Tibial nerve (tissue), 4 donors: ENCODE results near the gene KCNQ4. TPM values are rescaled to one million over a fixed set of nuclear protein-coding genes. Genes with fewer than 3 reads are reported as not detected.
A peak's percentile ranks its signal among the peaks of the same experiment; 100 is the strongest.

ENCODE experiments used
- DNase-seq, 2 donors: peaks; one replicate each; pipeline ENCODE4 v3.0.0-alpha.2; 2019; ENCODE audit warnings: low spot score in 2 of 2
- H3K27ac ChIP-seq, 4 donors: fragments of 200-600 bp; sonication (generic) in 3 of 4; one replicate each; pipeline ENCODE4 v1.5.1; 2017 to 2019; ENCODE audit warnings: mild to moderate bottlenecking in 1 of 4
- H3K27me3 ChIP-seq, 2 donors: fragments of 200-600 bp; sonication (generic) in 1 of 2; one replicate each; pipeline versions ENCODE4 v1.5.1 to v1.6.0; 2017 to 2019
- H3K36me3 ChIP-seq, 3 donors: fragments of 200-600 bp; sonication (generic); one replicate each; pipeline ENCODE4 v1.5.1; 2018 to 2019
- H3K4me1 ChIP-seq, 4 donors: fragments of 200-600 bp; sonication (generic) in 3 of 4; one replicate each; pipeline ENCODE4 v1.5.1; 2017 to 2019
- H3K4me3 ChIP-seq, 4 donors: fragments of 200-600 bp; sonication (generic) in 3 of 4; one replicate each; pipeline ENCODE4 v1.5.1; 2017 to 2019; ENCODE audit warnings: mild to moderate bottlenecking in 1 of 4, moderate library complexity in 1 of 4
- H3K9me3 ChIP-seq, 4 donors: fragments of 200-600 bp; sonication (generic) in 3 of 4; one replicate each; pipeline ENCODE4 v1.5.1; 2017 to 2019
- EP300 ChIP-seq, 2 donors: sonication (generic); formaldehyde crosslinking; IDR thresholded peaks; one replicate each; pipeline ENCODE4 v1.6.1; 2017; ENCODE audit warnings: antibody characterized with exemption in 2 of 2, mild to moderate bottlenecking in 1 of 2
- POLR2A ChIP-seq, 2 donors: fragments of 450-650 bp; IDR thresholded peaks; one replicate each; pipeline ENCODE4 v1.6.1; 2017; ENCODE audit warnings: antibody characterized with exemption in 2 of 2, mild to moderate bottlenecking in 2 of 2, moderate library complexity in 2 of 2
- WGBS, 2 donors: methylation state at CpG; one replicate each; pipeline ENCODE4 v1.1.5; 2018; 5-methylcytosine and 5-hydroxymethylcytosine counted together
- total RNA-seq, 4 donors: library from RNA; depleted of rRNA; stranded (reverse); fragments of >200 nt; gene quantifications; one replicate each; pipeline ENCODE4 v1.1.0, GENCODE V29; 2016
- TF ChIP-seq, protein P1 (sequence below), 5 experiments: fragments of 200-600 bp in 3 of 5; fragments of 450-650 bp in 2 of 5; sonication (generic) in 3 of 5; IDR thresholded peaks; one replicate each; pipeline ENCODE4 v1.5.1; 2016 to 2019; ENCODE audit warnings: antibody characterized with exemption in 5 of 5, mild to moderate bottlenecking in 3 of 5, moderate library complexity in 2 of 5

Gene KCNQ4
- total RNA-seq, 4 donors from 2014 or later = 0.22 to 2.1 (median 1.7) TPM

DNA sequence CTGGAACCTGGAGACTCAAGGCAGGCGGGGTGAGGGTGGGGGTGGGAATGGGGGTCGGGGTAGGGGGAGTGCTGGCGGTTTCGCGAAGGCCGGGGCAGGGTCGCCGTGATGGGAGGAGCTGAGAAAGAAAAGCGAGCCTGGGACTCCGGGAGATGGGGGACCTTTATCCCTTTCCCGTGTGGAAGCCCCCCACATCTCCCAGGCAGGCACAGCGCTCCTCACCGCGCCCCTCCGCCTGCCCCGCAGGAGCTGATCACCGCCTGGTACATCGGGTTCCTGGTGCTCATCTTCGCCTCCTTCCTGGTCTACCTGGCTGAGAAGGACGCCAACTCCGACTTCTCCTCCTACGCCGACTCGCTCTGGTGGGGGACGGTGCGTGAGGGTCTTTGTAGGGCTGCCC, 35.5 kb downstream of the KCNQ4 start:
- TF ChIP-seq, protein P1, sequence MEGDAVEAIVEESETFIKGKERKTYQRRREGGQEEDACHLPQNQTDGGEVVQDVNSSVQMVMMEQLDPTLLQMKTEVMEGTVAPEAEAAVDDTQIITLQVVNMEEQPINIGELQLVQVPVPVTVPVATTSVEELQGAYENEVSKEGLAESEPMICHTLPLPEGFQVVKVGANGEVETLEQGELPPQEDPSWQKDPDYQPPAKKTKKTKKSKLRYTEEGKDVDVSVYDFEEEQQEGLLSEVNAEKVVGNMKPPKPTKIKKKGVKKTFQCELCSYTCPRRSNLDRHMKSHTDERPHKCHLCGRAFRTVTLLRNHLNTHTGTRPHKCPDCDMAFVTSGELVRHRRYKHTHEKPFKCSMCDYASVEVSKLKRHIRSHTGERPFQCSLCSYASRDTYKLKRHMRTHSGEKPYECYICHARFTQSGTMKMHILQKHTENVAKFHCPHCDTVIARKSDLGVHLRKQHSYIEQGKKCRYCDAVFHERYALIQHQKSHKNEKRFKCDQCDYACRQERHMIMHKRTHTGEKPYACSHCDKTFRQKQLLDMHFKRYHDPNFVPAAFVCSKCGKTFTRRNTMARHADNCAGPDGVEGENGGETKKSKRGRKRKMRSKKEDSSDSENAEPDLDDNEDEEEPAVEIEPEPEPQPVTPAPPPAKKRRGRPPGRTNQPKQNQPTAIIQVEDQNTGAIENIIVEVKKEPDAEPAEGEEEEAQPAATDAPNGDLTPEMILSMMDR (IDR thresholded peaks at IDR 0.05) = no peak
- H3K9me3 ChIP-seq = no peaks in the 10 kb centered on the region
- H3K27ac ChIP-seq = no peak overlapping the region
- H3K27me3 ChIP-seq = peaks cover 0 to 20% of the 10 kb centered on the region in 2 donors
- no peaks in the 10 kb centered on the region for H3K36me3 ChIP-seq
- DNase-seq = no peak
- peak overlapping the region in 1 of 4 donors; percentile 50 for H3K4me3 ChIP-seq
- H3K4me1 ChIP-seq = peaks cover 0 to 20% (median 5%) of the 10 kb centered on the region in 4 donors
- WGBS, 2 donors = 46 to 49% methylated on average over 21 to 26 of the region's 26 CpGs

DNA sequence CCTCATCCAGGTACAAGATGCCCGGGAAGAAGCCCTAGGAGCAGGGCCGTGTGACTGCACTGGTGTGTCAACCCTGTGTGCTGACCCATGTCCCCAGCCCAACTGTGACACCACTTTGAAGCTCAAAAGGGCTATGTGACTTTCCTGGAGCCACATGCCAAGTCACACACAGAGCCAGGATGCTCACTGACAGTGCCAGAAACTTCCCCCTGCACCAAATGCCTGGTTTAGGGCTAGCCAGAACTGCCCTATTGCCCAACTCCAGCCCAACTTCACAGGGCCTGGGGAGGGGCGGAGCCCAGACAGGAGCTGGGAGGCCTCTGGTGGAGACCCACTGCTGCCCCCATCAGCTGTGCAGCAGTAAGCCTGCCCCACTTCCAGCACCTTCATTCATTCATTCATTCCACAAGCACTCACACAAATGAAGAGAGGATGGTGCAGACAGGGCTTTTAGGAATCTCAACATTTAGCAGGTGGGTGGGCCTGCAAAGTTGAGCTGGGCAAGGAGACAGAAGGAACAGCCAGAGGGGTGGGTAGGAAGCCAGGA, 36.7 kb downstream of the KCNQ4 start:
- H3K36me3 ChIP-seq = no peaks in the 10 kb centered on the region
- TF ChIP-seq, protein P1 (IDR thresholded peaks at IDR 0.05) = no peak
- TF ChIP-seq POLR2A (IDR thresholded peaks at IDR 0.05) (no peak), EP300 (IDR thresholded peaks at IDR 0.05) (no peak)
- no peak overlapping the region for H3K4me3 ChIP-seq
- no peak for DNase-seq
- WGBS, 2 donors = 87 to 95% methylated on average over 3 of the region's 3 CpGs
- no peak overlapping the region for H3K27ac ChIP-seq
- H3K4me1 ChIP-seq = peaks cover 0 to 29% (median 5%) of the 10 kb centered on the region in 4 donors
- peaks cover 0 to 20% of the 10 kb centered on the region in 2 donors for H3K27me3 ChIP-seq
- H3K9me3 ChIP-seq = no peaks in the 10 kb centered on the region

DNA sequence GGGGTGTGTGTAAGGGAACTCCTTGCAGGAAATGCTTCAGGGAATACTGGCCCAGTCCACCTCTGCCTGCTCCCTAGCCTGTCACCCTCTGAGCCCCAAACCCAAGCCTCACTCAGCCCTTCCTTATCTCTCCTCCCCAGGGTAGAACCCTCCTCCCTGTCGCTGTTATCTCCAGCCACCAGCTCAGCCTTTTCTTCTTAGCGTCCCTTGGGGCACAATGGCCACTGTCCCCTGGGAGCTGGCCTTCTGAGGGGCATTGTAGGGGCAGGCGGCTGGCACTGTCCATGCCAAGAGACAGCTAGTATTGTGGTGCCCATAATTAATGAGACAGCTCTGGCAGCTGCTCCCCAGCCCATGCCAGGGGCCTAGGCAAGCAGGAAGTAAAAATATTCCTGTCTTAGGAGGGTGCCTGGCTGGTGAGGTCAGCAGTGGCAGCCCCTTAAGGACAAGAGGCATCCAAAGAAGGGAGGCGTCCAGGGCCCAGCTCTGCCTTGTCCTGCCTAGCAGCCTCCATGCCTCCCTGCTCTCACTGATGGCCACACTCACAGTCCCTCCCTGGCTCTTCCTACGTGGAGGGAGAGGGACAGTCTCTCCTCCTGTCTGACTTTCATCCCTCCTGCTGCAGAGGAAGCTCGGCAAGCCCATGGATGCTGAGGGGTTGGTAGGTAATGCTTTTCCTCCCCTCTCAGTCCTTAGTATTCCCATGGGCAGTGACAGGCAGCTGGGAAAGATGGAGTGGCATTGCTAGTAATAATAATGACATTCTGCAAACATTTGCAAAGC, 37.5 kb downstream of the KCNQ4 start:
- no peak for DNase-seq
- Histone ChIP-seq H3K27me3 (peaks cover 0 to 20% of the 10 kb centered on the region in 2 donors), H3K36me3 (no peaks in the 10 kb centered on the region), H3K9me3 (no peaks in the 10 kb centered on the region), H3K4me1 (peaks cover 0 to 33% (median 5%) of the 10 kb centered on the region in 4 donors), H3K4me3 (no peak overlapping the region), H3K27ac (no peak overlapping the region)
- no peak for TF ChIP-seq POLR2A (IDR thresholded peaks at IDR 0.05)
- TF ChIP-seq, protein P1 (IDR thresholded peaks at IDR 0.05) = no peak
- no peak for TF ChIP-seq EP300 (IDR thresholded peaks at IDR 0.05)
- WGBS, 2 donors = 44 to 58% methylated on average over 6 of the region's 6 CpGs

DNA sequence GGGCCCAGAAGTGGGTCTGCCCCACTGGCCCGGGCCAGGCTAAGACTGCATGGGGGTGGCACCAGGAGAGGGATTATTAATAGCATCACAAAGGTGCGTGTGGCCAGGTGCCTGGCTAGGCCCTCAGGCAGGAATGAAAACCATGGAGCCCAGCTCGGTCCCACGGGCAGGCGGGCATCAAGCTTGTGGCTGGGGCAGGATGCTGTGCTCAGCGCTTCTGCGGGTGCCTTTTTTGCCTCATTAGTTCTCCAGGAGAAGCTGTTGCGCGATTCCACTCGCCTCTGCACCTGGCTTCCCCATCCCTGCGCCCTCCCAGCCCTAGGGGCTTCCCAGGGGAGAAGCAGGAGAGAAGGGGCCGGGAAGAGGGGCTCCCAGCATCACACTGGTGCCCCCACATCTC, 39.3 kb downstream of the KCNQ4 start:
- Histone ChIP-seq H3K9me3 (no peaks in the 10 kb centered on the region), H3K4me1 (peaks cover 0 to 31% (median 4%) of the 10 kb centered on the region in 4 donors), H3K27me3 (peaks cover 0 to 20% of the 10 kb centered on the region in 2 donors), H3K36me3 (no peaks in the 10 kb centered on the region), H3K27ac (no peak overlapping the region), H3K4me3 (no peak overlapping the region)
- WGBS, 2 donors = 95 to 96% methylated on average over 12 of the region's 12 CpGs
- TF ChIP-seq, protein P1 (IDR thresholded peaks at IDR 0.05) = no peak
- TF ChIP-seq POLR2A (IDR thresholded peaks at IDR 0.05) = no peak
- TF ChIP-seq EP300 (IDR thresholded peaks at IDR 0.05) = no peak
- DNase-seq = no peak

DNA sequence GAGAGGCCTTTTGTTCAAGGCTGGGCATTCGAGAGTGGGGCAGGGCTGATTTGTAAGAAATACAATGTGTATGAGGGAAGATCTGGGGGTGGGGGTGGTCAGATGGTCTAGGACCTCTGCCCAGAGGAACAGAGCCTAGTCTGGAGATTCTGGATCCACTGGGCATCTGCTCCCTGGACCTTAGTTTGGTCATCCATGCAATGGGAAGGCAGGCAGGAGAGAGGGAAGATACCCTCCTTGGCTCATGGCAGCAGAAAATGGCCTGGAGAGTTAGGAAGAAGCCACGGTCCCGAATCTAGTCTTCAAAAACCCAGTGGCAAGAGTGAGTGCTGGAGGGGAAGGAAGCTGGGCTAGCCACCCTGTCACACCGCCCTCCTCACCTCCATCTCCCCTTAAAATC, 39.8 kb downstream of the KCNQ4 start:
- H3K27ac ChIP-seq = no peak overlapping the region

More for the DNA sequence above, 39.8 kb downstream of the KCNQ4 start:
- peaks cover 0 to 17% of the 10 kb centered on the region in 2 donors for H3K27me3 ChIP-seq
- no peak overlapping the region for H3K4me3 ChIP-seq
- H3K9me3 ChIP-seq = no peaks in the 10 kb centered on the region
- no peak for DNase-seq
- H3K4me1 ChIP-seq = peaks cover 0 to 27% (median 1%) of the 10 kb centered on the region in 4 donors
- H3K36me3 ChIP-seq = no peaks in the 10 kb centered on the region
- TF ChIP-seq EP300 (IDR thresholded peaks at IDR 0.05) (no peak), POLR2A (IDR thresholded peaks at IDR 0.05) (no peak)
- TF ChIP-seq, protein P1 (IDR thresholded peaks at IDR 0.05) = no peak
- WGBS, 2 donors = 85 to 92% methylated on average over 4 of the region's 4 CpGs
